ENCODE results near the gene TTC33.

TTC33 gene

GRCh38 chr5:40559306-40559705 lies 196.5 kb downstream of the TTC33 start:
- no peak for DNase-seq

- no peak for DNase-seq
Observed at GRCh38 chr5:40557501-40557900, 198.3 kb downstream of the TTC33 start.

GRCh38 chr5:40556811-40557210 lies 198.9 kb downstream of the TTC33 start:
- DNase-seq, result no peak

GRCh38 chr5:40555886-40556285 lies 199.9 kb downstream of the TTC33 start:
- DNase-seq, result no peak

GRCh38 chr5:40554813-40555212 lies 200.9 kb downstream of the TTC33 start:
- DNase-seq, result no peak

- no peak for DNase-seq
Observed at GRCh38 chr5:40554054-40554453, 201.7 kb downstream of the TTC33 start.

GRCh38 chr5:40552981-40553380 lies 202.8 kb downstream of the TTC33 start:
- DNase-seq, result no peak

- peak; percentile 96 for DNase-seq
Observed at GRCh38 chr5:40551496-40552491, 204.0 kb downstream of the TTC33 start.

- DNase-seq, result no peak
Observed at GRCh38 chr5:40550481-40550880, 205.3 kb downstream of the TTC33 start.

- no peak for DNase-seq
Observed at GRCh38 chr5:40549616-40550015, 206.1 kb downstream of the TTC33 start.

GRCh38 chr5:40547994-40548575 lies 207.7 kb downstream of the TTC33 start:
- DNase-seq, result no peak

GRCh38 chr5:40547557-40547956 lies 208.2 kb downstream of the TTC33 start:
- no peak for DNase-seq

GRCh38 chr5:40540301-40540700 lies 215.5 kb downstream of the TTC33 start:
- DNase-seq, result no peak

GRCh38 chr5:40524677-40525076 lies 231.1 kb downstream of the TTC33 start:
- DNase-seq, result no peak

- no peak for DNase-seq
Observed at GRCh38 chr5:40521925-40522324, 233.8 kb downstream of the TTC33 start.

- DNase-seq, result no peak
Observed at GRCh38 chr5:40521108-40521785, 234.5 kb downstream of the TTC33 start.

- no peak for DNase-seq
Observed at GRCh38 chr5:40518485-40518917, 237.3 kb downstream of the TTC33 start.

- no peak for DNase-seq
Observed at GRCh38 chr5:40515476-40515875, 240.3 kb downstream of the TTC33 start.

GRCh38 chr5:40514976-40515375 lies 240.8 kb downstream of the TTC33 start:
- no peak for DNase-seq

- DNase-seq, result no peak
Observed at GRCh38 chr5:40511801-40512200, 244.0 kb downstream of the TTC33 start.

- no peak for DNase-seq
Observed at GRCh38 chr5:40507095-40507494, 248.7 kb downstream of the TTC33 start.

GRCh38 chr5:40505031-40505430 lies 250.7 kb downstream of the TTC33 start:
- no peak for DNase-seq

GRCh38 chr5:40503439-40503838 lies 252.3 kb downstream of the TTC33 start:
- DNase-seq, result no peak

- DNase-seq, result no peak
Observed at GRCh38 chr5:40502736-40503135, 253.0 kb downstream of the TTC33 start.

Data from fibroblast of upper back skin (primary cell).